Gastrocnemius medialis (tissue), 4 donors: ENCODE results near the gene RBMY1B. TPM values are rescaled to one million over a fixed set of nuclear protein-coding genes. Genes with fewer than 3 reads are reported as not detected.
"Not testable (repeated sequence)": the region's sequence is repeated elsewhere in the genome, so short reads cannot be mapped to it uniquely, and the experiment has no call there.

ENCODE experiments used
- ATAC-seq, 2 donors: fragments of 150-250 bp; one replicate each; pipeline ENCODE4 v1.9.1; 2016
- DNase-seq, 2 donors: peaks; one replicate each; pipeline ENCODE4 v3.0.0-alpha.2; 2019
- H3K27ac ChIP-seq, 4 donors: fragments of 200-600 bp; sonication (generic); 1 replicate in 1 of 4; 2 replicates in 3 of 4; pipeline ENCODE4 v1.5.1; 2016 to 2018; ENCODE audit warnings: mild to moderate bottlenecking in 2 of 4, moderate library complexity in 1 of 4
- H3K27me3 ChIP-seq, 3 donors: fragments of 200-600 bp; sonication (generic) in 2 of 3; 1 replicate in 1 of 3; 2 replicates in 2 of 3; pipeline versions ENCODE4 v1.5.1 to v1.6.0; 2016 to 2019; ENCODE audit warnings: mild to moderate bottlenecking in 1 of 3, moderate library complexity in 1 of 3
- H3K36me3 ChIP-seq, 2 donors: fragments of 200-600 bp; sonication (generic) in 1 of 2; one replicate each; pipeline ENCODE4 v1.5.1; 2017 to 2018
- H3K4me1 ChIP-seq, 2 donors: fragments of 200-600 bp; sonication (generic) in 1 of 2; one replicate each; pipeline ENCODE4 v1.5.1; 2016 to 2017; ENCODE audit warnings: mild to moderate bottlenecking in 2 of 2
- H3K4me3 ChIP-seq, 4 donors: fragments of 200-600 bp; sonication (generic) in 3 of 4; 1 replicate in 1 of 4; 2 replicates in 3 of 4; pipeline ENCODE4 v1.5.1; 2016 to 2019; ENCODE audit warnings: mild to moderate bottlenecking in 2 of 4
- H3K9me3 ChIP-seq, 3 donors: fragments of 200-600 bp; sonication (generic) in 2 of 3; 1 replicate in 1 of 3; 2 replicates in 2 of 3; pipeline ENCODE4 v1.5.1; 2016 to 2019
- CTCF ChIP-seq, 5 experiments: fragments of 450-650 bp in 3 of 5; fragments of 200-600 bp in 2 of 5; sonication (generic) in 2 of 5; IDR thresholded peaks in 4 of 5; conservative IDR thresholded peaks in 1 of 5; 1 replicate in 4 of 5; 2 replicates in 1 of 5; pipeline ENCODE4 v1.5.1; 2016 to 2019; ENCODE audit warnings: antibody characterized with exemption in 5 of 5, mild to moderate bottlenecking in 3 of 5, moderate library complexity in 3 of 5
- POLR2A ChIP-seq, 2 donors: fragments of 450-650 bp; IDR thresholded peaks; one replicate each; pipeline ENCODE4 v1.6.1; 2017; ENCODE audit warnings: antibody characterized with exemption in 2 of 2, mild to moderate bottlenecking in 2 of 2, moderate library complexity in 2 of 2
- in situ Hi-C, 4 donors: fragments of 200-750 bp; cut with MboI; loops; one replicate each; pipeline versions ENCODE4 v1.15.0 to v1.8.0; 2017; ENCODE audit warnings: low sequenced_read_pairs in 4 of 4
- intact Hi-C: fragments of 100-400 bp; cut with DNase I; formaldehyde crosslinking; loops from one replicate; pipeline ENCODE4 v1.15.1; 2023; ENCODE audit warnings: low total_unique reads
- total RNA-seq, 4 donors: library from RNA; depleted of rRNA; stranded (reverse); fragments of >200 nt; gene quantifications; one replicate each; pipeline versions ENCODE4 v1.1.0 to v1.2.3, GENCODE V29; 2016

RBMY1B gene
- not detected for total RNA-seq

- H3K27me3 ChIP-seq, H3K9me3 ChIP-seq, H3K4me1 ChIP-seq, H3K27ac ChIP-seq, H3K36me3 ChIP-seq, DNase-seq, intact Hi-C loops, H3K4me3 ChIP-seq, ATAC-seq, in situ Hi-C loops: not testable (repeated sequence)
Observed at GRCh38 chrY:21511038-21511437, at the start of gene RBMY1B. Gene RBMY1B (plus strand): TSS chrY:21511338. CDS start chrY:21513351, 2,013 bp downstream.

- DNase-seq, H3K4me1 ChIP-seq, H3K27me3 ChIP-seq, H3K9me3 ChIP-seq, H3K4me3 ChIP-seq, H3K27ac ChIP-seq, in situ Hi-C loops, intact Hi-C loops, H3K36me3 ChIP-seq, ATAC-seq: not testable (repeated sequence)
Observed at GRCh38 chrY:21462915-21463314, 48.2 kb upstream of the RBMY1B start.

GRCh38 chrY:21482967-21483366 is 28.2 kb upstream of the RBMY1B start:
- Histone ChIP-seq H3K27me3 (no peaks in the 10 kb centered on the region), H3K27ac (no peak overlapping the region), H3K36me3 (no peaks in the 10 kb centered on the region), H3K4me1 (no peaks in the 10 kb centered on the region), H3K4me3 (no peak overlapping the region), H3K9me3 (no peaks in the 10 kb centered on the region)
- DNase-seq (no peak), ATAC-seq (no peak)
- TF ChIP-seq CTCF (IDR thresholded peaks at IDR 0.05 in 4 of 5, conservative IDR thresholded peaks at IDR 0.05 in 1 of 5) (no peak), POLR2A (IDR thresholded peaks at IDR 0.05) (no peak)
- intact Hi-C loops: no loop called here
- in situ Hi-C loops: no loop called here

- intact Hi-C loops, H3K4me3 ChIP-seq, H3K27me3 ChIP-seq, H3K9me3 ChIP-seq, DNase-seq, H3K36me3 ChIP-seq, ATAC-seq, in situ Hi-C loops, H3K27ac ChIP-seq, H3K4me1 ChIP-seq: not testable (repeated sequence)
Observed at GRCh38 chrY:21534579-21534978, 23.4 kb downstream of the RBMY1B start, which contains the start of gene RBMY1A1. Gene RBMY1A1 (plus strand): TSS chrY:21534879. CDS start chrY:21536892, 2,013 bp downstream.

GRCh38 chrY:21559316-21559984 is 48.3 kb downstream of the RBMY1B start:
- H3K9me3 ChIP-seq, DNase-seq, H3K4me1 ChIP-seq, H3K27me3 ChIP-seq, H3K4me3 ChIP-seq, H3K27ac ChIP-seq, in situ Hi-C loops, intact Hi-C loops, H3K36me3 ChIP-seq, ATAC-seq: not testable (repeated sequence)

Other genes with a start within 250 kb of the RBMY1B start
- gene RBMY1A1, start 23.5 kb downstream of the RBMY1B start, total RNA-seq: not detected